Rectal smooth muscle tissue (tissue), 1 donor: Measurements from ENCODE around the gene PMPCA.
A peak's percentile ranks its signal among the peaks of the same experiment; 100 is the strongest.

Experiments used
- H3K27ac ChIP-seq: one replicate; pipeline ENCODE4 v1.7.0; 2013; ENCODE audit warnings: low read depth, low read length, inconsistent platforms
- H3K27me3 ChIP-seq: one replicate; pipeline ENCODE4 v1.7.0; 2013; ENCODE audit warnings: low read length; ENCODE audit not compliant: control insufficient read depth, insufficient read depth
- H3K36me3 ChIP-seq: one replicate; pipeline ENCODE4 v1.7.0; 2013; ENCODE audit warnings: low read length; ENCODE audit not compliant: control insufficient read depth, insufficient read depth
- H3K4me1 ChIP-seq: one replicate; pipeline ENCODE4 v1.7.0; 2013; ENCODE audit warnings: low read length; ENCODE audit not compliant: control insufficient read depth, insufficient read depth
- H3K4me3 ChIP-seq: one replicate; pipeline ENCODE4 v1.7.0; 2013; ENCODE audit warnings: low read length
- H3K9ac ChIP-seq: one replicate; pipeline ENCODE4 v1.7.0; 2013; ENCODE audit warnings: low read length

Gene PMPCA

DNA sequence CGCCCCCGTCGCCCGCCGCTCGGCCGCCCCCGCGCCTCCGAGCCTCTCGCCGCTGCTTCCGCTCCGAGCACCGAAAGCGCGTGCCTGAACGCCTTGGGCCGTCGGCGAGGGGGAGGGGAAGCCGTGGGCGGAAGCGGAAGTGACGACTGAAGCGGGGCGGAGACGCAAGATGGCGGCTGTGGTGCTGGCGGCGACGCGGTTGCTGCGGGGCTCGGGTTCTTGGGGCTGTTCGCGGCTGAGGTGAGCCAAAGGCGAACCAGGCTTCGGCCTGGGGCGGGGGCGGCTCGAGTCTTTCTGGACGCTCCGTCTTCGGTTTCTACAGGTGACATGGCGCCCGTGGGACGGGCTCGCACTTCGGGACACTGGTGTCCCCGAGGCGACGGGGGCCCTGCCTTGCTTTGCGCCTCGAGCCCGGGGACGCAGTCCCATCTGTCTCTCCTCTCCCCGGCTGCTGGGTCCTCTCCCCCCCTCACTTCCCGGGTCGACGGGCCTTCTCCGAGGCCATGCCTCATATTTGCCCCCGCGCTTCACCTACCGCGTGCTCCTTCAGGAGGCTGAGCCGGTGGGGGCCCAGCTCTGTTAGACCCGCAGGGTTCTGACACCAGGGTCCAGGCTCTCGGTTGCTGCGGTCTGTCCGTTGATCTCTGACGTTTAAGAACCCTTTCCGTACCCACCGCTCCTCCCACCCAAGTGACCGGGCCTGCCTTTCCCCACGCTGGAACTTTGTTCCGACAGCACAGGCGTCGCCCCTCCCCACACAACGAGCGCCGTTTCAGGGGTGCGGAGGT is at the start of gene PMPCA, which contains the start of gene ENTR1:
PMPCA (plus strand) TSS at position 159 of the 788 bp plus-strand sequence; CDS start at position 170, 11 bp downstream.
ENTR1 (minus strand) TSS at position 115 of the 788 bp plus-strand sequence. CDS start 217 bp downstream, outside the sequence.
- Histone ChIP-seq H3K27me3 (no peaks in the 10 kb centered on the region), H3K36me3 (peaks cover 23% of the 10 kb centered on the region), H3K4me3 (peak within 1 kb of the TSS; percentile 96)

GRCh38 chr9:136361047-136361753 is 49.3 kb upstream of the PMPCA start:
- Histone ChIP-seq H3K27me3 (no peaks in the 10 kb centered on the region), H3K4me1 (peaks cover 27% of the 10 kb centered on the region), H3K36me3 (no peaks in the 10 kb centered on the region), H3K4me3 (peak overlapping the region; percentile 44), H3K27ac (peak overlapping the region; percentile 81), H3K9ac (no peak overlapping the region)

More for the DNA sequence above, at the start of gene PMPCA, which contains the start of gene ENTR1:
- Histone ChIP-seq H3K4me1 (peaks cover 11% of the 10 kb centered on the region), H3K9ac (peak within 1 kb of the TSS; percentile 75), H3K27ac (peak within 1 kb of the TSS; percentile 75)

- H3K4me3 ChIP-seq = peak overlapping the region; percentile 29
- peak overlapping the region; percentile 81 for H3K27ac ChIP-seq
- no peak overlapping the region for H3K9ac ChIP-seq
- H3K27me3 ChIP-seq = no peaks in the 10 kb centered on the region
- H3K4me1 ChIP-seq = peaks cover 27% of the 10 kb centered on the region
- H3K36me3 ChIP-seq = no peaks in the 10 kb centered on the region
Observed at GRCh38 chr9:136361754-136362449, 48.6 kb upstream of the PMPCA start.

- H3K4me1 ChIP-seq = peaks cover 27% of the 10 kb centered on the region
- no peaks in the 10 kb centered on the region for H3K36me3 ChIP-seq
- H3K27me3 ChIP-seq = no peaks in the 10 kb centered on the region
- H3K9ac ChIP-seq = no peak overlapping the region
- peak overlapping the region; percentile 81 for H3K27ac ChIP-seq
- H3K4me3 ChIP-seq = peak overlapping the region; percentile 1
Observed at GRCh38 chr9:136362450-136362784, 48.0 kb upstream of the PMPCA start.

GRCh38 chr9:136363106-136363948 is 47.1 kb upstream of the PMPCA start, which contains the start of gene DNLZ:
TSS of gene DNLZ (minus strand) at chr9:136363744. CDS start at chr9:136363714, 30 bp downstream.
- Histone ChIP-seq H3K36me3 (no peaks in the 10 kb centered on the region), H3K27ac (peak within 1 kb of the TSS; percentile 81), H3K4me3 (peak within 1 kb of the TSS; percentile 73), H3K9ac (no peak within 1 kb of the TSS), H3K4me1 (peaks cover 27% of the 10 kb centered on the region), H3K27me3 (no peaks in the 10 kb centered on the region)

DNA sequence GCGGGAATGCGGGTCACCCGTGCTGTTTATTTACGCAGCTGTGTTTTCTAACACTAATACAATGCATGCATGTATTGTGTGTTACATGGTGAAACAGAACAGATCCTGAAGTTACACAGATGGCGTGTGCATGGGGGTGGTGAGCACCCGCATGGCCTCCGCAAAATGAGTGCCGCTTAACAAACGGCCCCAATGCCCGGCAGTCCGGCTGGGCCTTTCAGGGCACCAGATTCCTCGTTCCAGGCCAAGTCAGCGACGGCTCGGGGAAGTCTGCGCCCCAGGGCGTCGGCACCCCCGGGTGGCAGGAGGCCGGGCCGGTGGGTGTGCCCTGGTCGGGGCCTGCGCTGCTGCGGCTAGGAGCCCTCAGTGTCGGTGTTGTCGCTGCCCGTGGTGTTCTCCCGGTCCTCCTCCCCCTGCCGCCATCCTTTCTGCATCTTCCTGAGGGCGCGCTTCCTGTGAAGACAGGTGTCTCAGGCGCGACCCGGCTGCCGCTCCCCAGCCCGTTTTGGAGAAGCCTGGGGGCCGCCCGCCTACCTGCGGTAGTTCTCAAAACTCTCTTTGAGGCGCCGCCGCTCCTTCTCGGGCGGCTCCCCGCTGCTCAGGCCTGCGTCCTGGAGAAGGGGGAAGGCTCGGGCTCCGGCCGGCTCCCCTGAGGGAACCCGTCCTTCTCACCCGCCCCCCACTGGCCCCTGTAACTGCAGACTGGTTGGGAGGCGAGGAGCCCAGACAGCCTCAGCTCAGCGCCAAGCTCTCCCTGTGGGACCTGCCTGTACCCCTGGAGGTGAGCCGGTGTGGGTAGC is 46.3 kb upstream of the PMPCA start:
- Histone ChIP-seq H3K4me3 (peak overlapping the region; percentile 29), H3K36me3 (no peaks in the 10 kb centered on the region), H3K27me3 (no peaks in the 10 kb centered on the region), H3K9ac (no peak overlapping the region), H3K27ac (no peak overlapping the region), H3K4me1 (peaks cover 27% of the 10 kb centered on the region)

- Histone ChIP-seq H3K4me1 (peaks cover 27% of the 10 kb centered on the region), H3K9ac (no peak overlapping the region), H3K4me3 (no peak overlapping the region), H3K36me3 (no peaks in the 10 kb centered on the region), H3K27me3 (no peaks in the 10 kb centered on the region), H3K27ac (no peak overlapping the region)
Observed at GRCh38 chr9:136364942-136365774, 45.3 kb upstream of the PMPCA start.

DNA sequence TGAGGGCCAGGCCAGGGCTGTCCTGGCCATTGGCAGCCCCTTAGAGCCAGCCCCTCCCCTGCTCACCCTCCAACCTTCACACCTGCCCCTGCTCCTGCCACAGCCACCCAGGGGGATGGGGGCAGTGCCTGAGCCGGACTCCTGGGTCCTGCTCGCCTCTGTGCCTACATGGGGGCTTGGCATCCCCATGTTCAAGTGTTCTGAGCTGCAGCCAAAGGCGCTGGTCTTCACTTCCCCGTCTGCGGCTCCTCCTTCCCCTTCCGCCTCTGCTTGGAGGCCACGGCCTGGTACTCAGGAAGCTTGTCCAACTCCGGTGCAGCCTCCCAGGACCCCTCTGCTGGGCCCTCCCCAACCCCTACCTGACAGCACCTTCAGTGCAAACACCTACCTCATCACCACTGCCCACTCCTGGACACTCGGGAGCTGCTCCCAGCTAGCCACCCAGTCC is 44.7 kb upstream of the PMPCA start:
- Histone ChIP-seq H3K4me1 (peaks cover 24% of the 10 kb centered on the region), H3K36me3 (no peaks in the 10 kb centered on the region), H3K9ac (no peak overlapping the region), H3K4me3 (no peak overlapping the region), H3K27me3 (no peaks in the 10 kb centered on the region), H3K27ac (no peak overlapping the region)

DNA sequence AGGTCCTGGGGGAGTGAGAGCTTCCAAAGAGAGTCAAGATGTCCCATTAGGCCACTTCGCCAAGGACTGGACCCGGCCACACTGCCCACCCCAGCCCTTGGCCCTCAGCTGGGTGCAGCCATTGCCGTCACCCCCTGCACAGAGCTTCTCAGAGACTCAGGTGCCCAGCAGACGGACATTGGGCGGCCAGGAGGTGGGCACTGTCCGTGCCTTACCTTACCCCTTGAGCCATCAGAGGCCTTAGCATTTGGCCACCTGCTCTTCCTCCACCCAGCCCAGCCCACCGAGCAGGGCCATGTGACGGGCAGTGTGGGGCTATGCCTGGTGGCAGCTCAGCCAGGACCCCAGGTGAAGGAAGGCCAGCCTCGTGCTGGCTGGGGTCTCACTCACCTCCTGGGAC is 43.6 kb upstream of the PMPCA start:
- no peak overlapping the region for H3K9ac ChIP-seq
- H3K4me3 ChIP-seq = no peak overlapping the region
- no peaks in the 10 kb centered on the region for H3K36me3 ChIP-seq
- no peak overlapping the region for H3K27ac ChIP-seq
- no peaks in the 10 kb centered on the region for H3K27me3 ChIP-seq
- peaks cover 15% of the 10 kb centered on the region for H3K4me1 ChIP-seq

GRCh38 chr9:136367296-136368145 is 42.9 kb upstream of the PMPCA start:
- H3K4me3 ChIP-seq = no peak overlapping the region
- H3K4me1 ChIP-seq = peaks cover 8% of the 10 kb centered on the region
- H3K36me3 ChIP-seq = no peaks in the 10 kb centered on the region
- H3K9ac ChIP-seq = no peak overlapping the region
- no peak overlapping the region for H3K27ac ChIP-seq
- no peaks in the 10 kb centered on the region for H3K27me3 ChIP-seq
